Inflammatory macrophage (primary cell): Measurements from ENCODE around the gene MYO5C.

ENCODE experiments used
- DNase-seq, 2 donors: peaks; one replicate each; pipeline ENCODE4 v3.0.0-alpha.2; 2020 to 2022
- total RNA-seq, 18 experiments: gene quantifications; one replicate each; lab custom pipeline; 2026; ENCODE audit warnings: mixed read lengths in 6 of 18, inconsistent platforms in 2 of 18; lab: John Stamatoyannopoulos, UW

MYO5C gene, protein sequence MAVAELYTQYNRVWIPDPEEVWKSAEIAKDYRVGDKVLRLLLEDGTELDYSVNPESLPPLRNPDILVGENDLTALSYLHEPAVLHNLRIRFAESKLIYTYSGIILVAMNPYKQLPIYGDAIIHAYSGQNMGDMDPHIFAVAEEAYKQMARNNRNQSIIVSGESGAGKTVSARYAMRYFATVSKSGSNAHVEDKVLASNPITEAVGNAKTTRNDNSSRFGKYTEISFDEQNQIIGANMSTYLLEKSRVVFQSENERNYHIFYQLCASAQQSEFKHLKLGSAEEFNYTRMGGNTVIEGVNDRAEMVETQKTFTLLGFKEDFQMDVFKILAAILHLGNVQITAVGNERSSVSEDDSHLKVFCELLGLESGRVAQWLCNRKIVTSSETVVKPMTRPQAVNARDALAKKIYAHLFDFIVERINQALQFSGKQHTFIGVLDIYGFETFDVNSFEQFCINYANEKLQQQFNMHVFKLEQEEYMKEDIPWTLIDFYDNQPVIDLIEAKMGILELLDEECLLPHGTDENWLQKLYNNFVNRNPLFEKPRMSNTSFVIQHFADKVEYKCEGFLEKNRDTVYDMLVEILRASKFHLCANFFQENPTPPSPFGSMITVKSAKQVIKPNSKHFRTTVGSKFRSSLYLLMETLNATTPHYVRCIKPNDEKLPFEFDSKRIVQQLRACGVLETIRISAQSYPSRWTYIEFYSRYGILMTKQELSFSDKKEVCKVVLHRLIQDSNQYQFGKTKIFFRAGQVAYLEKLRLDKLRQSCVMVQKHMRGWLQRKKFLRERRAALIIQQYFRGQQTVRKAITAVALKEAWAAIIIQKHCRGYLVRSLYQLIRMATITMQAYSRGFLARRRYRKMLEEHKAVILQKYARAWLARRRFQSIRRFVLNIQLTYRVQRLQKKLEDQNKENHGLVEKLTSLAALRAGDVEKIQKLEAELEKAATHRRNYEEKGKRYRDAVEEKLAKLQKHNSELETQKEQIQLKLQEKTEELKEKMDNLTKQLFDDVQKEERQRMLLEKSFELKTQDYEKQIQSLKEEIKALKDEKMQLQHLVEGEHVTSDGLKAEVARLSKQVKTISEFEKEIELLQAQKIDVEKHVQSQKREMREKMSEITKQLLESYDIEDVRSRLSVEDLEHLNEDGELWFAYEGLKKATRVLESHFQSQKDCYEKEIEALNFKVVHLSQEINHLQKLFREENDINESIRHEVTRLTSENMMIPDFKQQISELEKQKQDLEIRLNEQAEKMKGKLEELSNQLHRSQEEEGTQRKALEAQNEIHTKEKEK (N-terminal part only)
- 0.17 to 1.0 (median 0.52) reads per million in 18 experiments for total RNA-seq

DNA sequence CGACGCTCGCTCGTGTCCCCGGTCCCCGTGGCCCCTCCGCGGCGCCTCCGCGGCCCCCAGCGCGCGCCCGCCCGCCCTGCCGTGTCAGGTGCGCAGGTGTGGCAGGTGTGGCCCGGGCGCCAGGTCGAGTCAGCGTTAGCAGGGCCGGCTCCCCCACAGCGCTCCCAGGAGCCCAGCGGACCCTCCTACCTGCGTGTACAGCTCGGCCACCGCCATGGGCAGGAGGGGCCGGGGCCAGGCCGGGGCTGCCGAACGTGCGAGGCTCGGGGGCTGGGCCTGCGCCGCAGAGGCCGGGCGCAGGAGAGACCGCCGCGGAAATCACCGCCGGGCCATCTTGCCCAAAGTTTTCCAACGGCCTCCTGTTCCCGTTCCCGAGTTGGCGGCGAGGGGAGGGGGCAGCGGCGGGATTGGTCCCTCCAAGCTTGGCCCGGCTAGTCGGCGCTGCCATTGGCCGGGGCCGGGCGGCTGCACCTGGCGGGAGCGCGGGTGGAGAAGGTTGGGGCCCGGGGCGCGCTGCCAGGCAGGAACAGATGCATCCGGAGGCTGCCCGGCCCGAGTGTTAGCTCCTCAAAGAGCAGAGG, at the start of gene MYO5C:
Gene MYO5C, minus strand, starts transcription at position 384 of the 581 bp plus-strand sequence. Its CDS starts 168 bp downstream, at position 216.
- DNase-seq = no peak

GRCh38 chr15:52344592-52344991, 49.0 kb upstream of the MYO5C start:
- no peak for DNase-seq

- DNase-seq = no peak
Observed at GRCh38 chr15:52343831-52344230, 48.2 kb upstream of the MYO5C start.

- no peak for DNase-seq
Observed at GRCh38 chr15:52340093-52340492, 44.5 kb upstream of the MYO5C start.

GRCh38 chr15:52338891-52339290, 43.3 kb upstream of the MYO5C start:
- no peak for DNase-seq

- DNase-seq = no peak
Observed at GRCh38 chr15:52338058-52338457, 42.5 kb upstream of the MYO5C start.

GRCh38 chr15:52337198-52337853, 41.7 kb upstream of the MYO5C start:
- DNase-seq = no peak

GRCh38 chr15:52336529-52336928, 40.9 kb upstream of the MYO5C start:
- peak in 1 of 2 donors; percentile 4 for DNase-seq

GRCh38 chr15:52334491-52335160, 39.0 kb upstream of the MYO5C start:
- DNase-seq = no peak

GRCh38 chr15:52331490-52332240, 36.1 kb upstream of the MYO5C start:
- DNase-seq = peak; percentile 15 to 34

DNA sequence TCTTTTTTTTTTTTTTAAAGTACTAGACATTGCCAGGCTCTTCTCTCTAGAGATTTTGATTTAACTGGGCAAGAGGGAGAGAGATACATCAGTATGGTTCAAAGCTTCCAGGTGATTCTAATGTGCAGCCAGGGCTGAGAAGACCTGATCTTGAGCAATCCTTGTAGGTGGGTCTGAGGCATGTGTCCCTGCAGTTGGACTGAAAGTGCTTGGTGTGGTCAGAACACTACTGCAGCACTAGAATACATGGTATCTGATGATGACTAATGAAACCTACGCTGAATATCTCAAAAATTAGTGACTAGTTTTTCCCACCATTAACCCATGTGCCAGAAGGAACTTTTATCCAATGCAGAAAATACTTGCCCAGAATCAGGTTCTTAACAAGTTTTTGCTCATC, 34.4 kb upstream of the MYO5C start:
- DNase-seq = no peak

DNA sequence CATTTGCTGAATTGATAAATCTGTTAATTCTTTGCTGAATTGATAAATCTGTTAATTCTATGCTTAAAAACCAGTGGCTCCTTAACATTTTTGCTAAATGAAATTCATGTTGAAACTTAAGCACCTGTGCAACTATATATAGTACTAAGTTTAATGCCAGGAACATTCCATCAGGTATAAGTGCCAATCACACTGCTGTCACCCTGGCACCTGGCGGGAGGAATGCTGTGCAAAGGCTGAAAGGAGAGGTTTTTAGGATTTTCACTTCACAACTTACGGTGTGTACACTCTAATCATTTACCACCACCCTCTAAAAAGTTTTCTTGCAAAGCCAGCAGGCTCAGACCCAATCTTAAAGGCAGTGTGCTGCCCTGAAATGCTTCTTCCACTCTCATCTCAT, 33.5 kb upstream of the MYO5C start:
- DNase-seq = no peak

DNA sequence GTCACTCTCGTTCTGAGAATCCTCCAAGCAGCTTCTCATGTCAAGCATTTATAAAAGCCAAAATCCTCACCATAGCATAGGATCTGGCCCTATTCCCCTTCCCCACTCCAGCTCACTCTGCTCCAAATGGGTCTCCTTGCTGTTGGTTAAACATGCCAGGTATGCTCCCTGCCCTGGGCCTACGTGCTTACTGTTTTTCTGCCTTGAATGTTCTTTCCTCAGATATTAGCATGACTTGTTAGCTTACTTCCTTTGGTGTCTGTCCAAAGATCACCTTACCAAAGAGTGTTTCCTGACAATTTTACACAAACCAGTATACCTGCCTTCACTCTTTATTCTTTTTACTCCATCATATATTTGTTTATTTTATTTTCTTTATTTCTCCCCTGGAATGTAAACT, 33.1 kb upstream of the MYO5C start:
- no peak for DNase-seq

DNA sequence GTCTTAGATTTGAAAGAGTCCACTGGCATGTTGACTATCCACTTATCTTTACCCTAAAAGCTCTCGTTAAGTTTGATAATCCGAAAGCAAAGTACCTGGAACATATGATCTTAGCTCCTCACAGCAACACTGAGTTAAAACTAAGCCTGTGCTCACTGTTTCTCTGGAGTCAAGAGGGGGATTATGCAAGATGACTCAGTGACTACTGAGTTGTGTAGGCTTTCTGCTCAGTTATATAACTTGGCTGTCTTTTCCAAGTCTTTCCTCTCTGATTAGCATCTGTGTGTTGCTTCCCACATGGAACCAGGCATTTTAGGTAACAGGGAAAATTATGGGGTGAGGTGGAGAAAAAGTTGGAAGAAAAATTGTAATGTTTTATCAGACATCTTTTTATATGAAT, 31.2 kb upstream of the MYO5C start:
- DNase-seq = no peak

- no peak for DNase-seq
Observed at GRCh38 chr15:52324109-52324508, 28.5 kb upstream of the MYO5C start.

- no peak for DNase-seq
Observed at GRCh38 chr15:52318729-52319500, 23.3 kb upstream of the MYO5C start.

DNA sequence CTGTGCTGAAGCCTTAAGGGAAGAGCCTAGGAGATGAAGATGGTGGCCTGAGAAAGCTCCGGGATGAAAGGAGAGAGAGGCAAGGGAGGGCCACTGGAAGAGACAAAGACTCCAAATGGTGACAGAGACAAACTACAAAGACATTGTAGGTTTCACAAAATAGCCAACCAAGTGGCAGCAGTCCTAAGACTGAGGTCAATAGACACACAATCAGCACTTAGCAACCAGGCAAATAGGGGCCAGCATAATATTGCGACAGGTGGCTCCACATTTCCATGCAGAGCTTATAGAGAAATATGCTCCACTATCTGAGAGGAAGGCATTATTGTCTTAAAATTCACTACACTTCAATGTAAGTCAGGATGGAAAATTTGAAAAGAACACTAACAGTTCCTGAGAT, 22.1 kb upstream of the MYO5C start:
- no peak for DNase-seq

DNA sequence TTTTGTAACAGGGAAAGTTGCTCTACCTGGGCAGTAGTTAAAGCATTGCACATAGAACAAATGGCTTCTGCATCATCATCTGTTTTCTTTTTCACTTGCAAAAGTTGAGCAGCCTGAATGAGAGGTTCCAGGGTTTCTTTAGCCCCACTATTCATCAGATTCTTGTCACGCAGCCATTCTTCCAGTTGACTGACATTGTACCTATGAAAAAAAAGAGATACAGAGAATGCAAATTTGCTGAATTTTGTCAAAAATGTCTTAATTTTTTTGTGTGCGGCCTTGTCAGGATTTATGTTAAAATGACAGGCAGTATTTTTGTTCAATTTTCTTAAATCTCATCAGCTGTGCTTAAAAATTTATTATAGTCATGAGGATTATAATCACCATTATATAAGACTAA, 21.4 kb upstream of the MYO5C start:
- no peak for DNase-seq

DNA sequence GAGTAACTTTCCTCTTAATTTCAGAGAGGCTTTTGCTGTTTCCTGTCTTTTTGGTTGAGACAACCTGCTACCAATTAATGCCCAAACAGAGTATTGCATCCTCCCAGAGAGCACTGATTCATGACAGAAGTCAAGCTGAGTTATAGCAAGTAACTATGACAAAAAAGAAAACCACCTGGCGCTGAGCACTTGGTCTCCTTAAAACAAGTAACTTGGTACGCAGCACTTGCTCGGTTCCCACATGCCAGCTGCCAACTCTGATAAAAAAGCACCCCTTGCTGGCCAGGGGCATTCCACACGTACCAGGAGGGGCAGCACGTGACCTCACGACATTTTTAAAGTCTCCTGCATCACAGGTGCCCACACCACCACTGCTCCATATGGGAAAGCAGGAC, 13.5 kb upstream of the MYO5C start:
- no peak for DNase-seq
